ENCODE measurements around the gene TCEAL3.

DNA sequence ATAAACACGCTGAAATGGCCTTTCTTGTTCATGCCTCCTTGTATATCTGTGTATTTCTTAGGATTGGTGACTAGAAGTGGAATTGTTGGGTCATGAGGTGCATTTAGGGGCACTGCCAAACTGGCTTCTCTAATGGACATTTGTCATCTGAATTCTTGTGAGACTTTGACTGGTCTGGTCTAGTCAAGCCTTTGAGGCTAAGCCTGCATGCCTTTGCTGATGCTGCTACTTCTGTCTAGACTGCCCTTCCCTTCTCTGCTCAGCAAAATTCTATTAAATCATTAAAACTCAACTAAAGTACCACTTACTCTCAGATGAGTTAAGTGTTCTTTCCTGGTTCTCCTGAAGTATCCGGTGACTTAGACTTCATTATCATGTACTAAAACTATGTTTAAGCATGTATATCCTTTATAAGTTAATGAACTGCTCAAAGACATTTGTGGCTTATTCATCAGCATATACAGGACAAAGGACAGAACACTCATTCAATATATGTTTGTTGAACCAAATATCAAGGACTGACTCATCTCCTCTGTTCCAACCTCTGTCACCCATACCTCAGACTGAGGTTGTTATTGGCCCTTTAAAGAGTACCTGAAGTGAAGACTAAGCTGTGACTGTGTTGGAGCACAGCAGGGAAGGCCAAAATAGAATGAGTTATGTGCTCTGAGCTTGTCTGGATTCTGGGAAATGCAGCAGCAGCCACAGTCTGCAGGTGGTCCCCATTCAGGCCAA is 30.0 kb downstream of the TCEAL3 start:
- TF ChIP-seq, protein P1, sequence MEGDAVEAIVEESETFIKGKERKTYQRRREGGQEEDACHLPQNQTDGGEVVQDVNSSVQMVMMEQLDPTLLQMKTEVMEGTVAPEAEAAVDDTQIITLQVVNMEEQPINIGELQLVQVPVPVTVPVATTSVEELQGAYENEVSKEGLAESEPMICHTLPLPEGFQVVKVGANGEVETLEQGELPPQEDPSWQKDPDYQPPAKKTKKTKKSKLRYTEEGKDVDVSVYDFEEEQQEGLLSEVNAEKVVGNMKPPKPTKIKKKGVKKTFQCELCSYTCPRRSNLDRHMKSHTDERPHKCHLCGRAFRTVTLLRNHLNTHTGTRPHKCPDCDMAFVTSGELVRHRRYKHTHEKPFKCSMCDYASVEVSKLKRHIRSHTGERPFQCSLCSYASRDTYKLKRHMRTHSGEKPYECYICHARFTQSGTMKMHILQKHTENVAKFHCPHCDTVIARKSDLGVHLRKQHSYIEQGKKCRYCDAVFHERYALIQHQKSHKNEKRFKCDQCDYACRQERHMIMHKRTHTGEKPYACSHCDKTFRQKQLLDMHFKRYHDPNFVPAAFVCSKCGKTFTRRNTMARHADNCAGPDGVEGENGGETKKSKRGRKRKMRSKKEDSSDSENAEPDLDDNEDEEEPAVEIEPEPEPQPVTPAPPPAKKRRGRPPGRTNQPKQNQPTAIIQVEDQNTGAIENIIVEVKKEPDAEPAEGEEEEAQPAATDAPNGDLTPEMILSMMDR (IDR thresholded peaks at IDR 0.05) = no peak
- TF ChIP-seq POLR2A (IDR thresholded peaks at IDR 0.05) = no peak
